ENCODE data around the gene TCF12.
"Not testable (repeated sequence)": the region's sequence is repeated elsewhere in the genome, so short reads cannot be mapped to it uniquely, and the experiment has no call there.

The TCF12 gene

DNA sequence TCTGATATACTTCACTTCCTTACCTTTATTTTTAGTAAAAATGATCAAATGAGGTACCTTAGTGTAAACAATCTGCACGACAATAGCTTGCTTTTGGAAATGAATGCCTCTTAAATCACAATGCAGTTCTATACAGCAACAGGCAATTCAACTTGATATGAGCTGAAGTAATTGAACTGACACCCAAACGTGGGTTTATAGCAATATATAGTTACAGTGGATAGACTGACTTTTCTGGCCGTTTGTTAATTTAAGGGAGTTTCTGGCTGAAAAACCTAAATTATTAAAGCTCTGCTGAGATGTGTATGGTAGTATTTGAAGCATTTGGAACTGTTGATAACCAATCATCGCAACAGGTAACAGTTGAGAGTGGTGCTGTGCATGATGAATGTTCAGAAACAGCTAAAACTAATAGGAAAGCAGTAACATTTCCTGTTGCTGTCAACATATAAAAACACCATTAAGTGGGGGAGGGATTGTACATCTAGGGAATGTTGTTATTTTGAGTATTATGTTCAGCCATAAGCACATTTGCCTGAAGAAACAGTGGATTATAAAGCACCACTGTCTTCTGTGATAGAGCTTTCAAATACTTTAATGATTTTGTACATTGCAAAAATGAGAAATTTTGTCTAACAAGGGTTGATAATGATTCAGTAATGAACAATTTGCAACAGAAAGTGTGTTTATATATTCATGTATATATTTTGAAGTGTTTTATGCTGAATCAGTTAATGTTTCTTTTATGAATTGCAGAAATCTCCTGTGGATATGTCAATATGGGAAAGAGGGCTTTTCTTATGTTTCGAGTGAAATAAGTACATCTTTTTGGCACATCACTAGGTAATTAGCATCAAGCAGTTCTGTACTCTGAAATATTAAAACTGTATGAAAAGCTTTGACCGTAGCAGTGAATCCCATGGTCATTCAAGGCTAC is 176.1 kb downstream of the TCF12 start:
- no peak for DNase-seq (ENCODE audit: low read depth)
- TF ChIP-seq, protein P1, sequence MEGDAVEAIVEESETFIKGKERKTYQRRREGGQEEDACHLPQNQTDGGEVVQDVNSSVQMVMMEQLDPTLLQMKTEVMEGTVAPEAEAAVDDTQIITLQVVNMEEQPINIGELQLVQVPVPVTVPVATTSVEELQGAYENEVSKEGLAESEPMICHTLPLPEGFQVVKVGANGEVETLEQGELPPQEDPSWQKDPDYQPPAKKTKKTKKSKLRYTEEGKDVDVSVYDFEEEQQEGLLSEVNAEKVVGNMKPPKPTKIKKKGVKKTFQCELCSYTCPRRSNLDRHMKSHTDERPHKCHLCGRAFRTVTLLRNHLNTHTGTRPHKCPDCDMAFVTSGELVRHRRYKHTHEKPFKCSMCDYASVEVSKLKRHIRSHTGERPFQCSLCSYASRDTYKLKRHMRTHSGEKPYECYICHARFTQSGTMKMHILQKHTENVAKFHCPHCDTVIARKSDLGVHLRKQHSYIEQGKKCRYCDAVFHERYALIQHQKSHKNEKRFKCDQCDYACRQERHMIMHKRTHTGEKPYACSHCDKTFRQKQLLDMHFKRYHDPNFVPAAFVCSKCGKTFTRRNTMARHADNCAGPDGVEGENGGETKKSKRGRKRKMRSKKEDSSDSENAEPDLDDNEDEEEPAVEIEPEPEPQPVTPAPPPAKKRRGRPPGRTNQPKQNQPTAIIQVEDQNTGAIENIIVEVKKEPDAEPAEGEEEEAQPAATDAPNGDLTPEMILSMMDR (IDR thresholded peaks at IDR 0.05; ENCODE audit: low read length, missing control alignments), result no peak
- H3K4me3 ChIP-seq (replicated peaks; ENCODE audit: low read depth, low read length), result no peak overlapping the region

DNA sequence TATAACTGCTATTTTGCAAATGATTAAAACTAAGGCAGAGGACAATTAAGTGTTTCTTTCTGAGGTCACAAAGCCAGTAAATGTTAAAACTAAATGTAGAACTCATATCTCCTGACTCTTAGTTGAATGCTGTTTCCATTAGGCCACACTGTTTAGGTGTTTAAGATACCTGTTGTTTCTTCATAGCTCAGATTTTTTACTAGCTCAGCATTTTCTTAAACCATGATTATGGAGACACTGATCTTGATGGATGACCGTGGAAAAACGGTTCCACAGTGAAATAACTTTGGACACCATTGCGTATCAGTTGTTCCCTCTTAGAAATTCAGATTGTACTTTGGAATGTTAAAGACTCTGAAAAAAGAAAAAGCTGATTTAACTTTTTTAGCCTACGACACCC is 177.5 kb downstream of the TCF12 start:
- TF ChIP-seq, protein P1 (IDR thresholded peaks at IDR 0.05; ENCODE audit: low read length, missing control alignments), result no peak
- no peak overlapping the region for H3K4me3 ChIP-seq (replicated peaks; ENCODE audit: low read depth, low read length)
- no peak for DNase-seq (ENCODE audit: low read depth)

DNA sequence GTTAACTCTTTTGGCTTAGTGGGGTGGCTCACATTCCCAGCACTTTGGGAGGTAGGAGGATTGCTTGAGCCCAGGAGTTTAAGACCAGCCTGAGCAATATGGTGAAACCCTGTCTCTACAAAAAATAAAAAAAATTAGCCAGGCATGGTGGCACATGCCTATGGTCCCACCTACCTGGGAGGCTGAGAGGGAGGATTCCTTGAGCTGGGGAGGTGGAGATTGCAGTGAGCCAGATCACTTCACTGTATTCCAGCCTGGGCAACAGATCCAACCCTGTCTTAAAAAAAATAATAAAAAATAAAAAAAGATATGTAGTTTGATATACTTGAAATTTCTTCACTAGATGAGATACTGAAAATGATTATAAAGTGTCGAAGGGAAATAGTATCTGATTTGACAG is 178.8 kb downstream of the TCF12 start:
- TF ChIP-seq, protein P1 (IDR thresholded peaks at IDR 0.05; ENCODE audit: low read length, missing control alignments), result no peak
- DNase-seq (ENCODE audit: low read depth), result no peak
- no peak overlapping the region for H3K4me3 ChIP-seq (replicated peaks; ENCODE audit: low read depth, low read length)

DNA sequence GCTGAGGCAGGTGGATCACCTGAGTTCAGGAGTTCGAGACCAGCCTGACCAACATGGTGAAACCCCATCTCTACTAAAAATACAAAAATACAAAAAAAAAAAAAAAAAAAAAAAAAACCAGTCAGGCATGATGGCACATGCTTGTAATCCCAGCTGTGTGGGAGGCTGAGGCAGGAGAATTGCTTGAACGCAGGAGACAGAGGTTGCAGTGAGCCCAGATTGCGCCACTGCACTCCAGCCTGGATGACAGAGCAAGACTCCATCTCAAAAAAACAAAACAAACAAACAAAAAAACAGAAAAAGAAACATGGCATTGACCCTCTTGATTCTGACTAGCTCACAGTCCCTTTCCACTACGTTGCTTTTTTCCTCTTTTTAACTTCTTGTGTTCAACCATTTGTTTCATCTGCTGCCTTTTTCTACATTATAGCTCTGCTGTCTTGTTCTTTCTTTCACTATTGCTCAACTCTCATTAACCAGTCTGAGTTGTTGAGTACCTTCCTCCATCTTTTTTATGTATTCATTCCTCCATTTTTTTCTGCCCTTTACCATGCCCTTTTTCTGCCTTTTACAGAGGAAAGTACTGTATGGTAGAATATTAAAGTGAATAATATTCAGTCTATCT is 179.6 kb downstream of the TCF12 start:
- DNase-seq (ENCODE audit: low read depth), result peak; percentile 43
- H3K4me3 ChIP-seq (replicated peaks; ENCODE audit: low read depth, low read length), result not testable (repeated sequence)

DNA sequence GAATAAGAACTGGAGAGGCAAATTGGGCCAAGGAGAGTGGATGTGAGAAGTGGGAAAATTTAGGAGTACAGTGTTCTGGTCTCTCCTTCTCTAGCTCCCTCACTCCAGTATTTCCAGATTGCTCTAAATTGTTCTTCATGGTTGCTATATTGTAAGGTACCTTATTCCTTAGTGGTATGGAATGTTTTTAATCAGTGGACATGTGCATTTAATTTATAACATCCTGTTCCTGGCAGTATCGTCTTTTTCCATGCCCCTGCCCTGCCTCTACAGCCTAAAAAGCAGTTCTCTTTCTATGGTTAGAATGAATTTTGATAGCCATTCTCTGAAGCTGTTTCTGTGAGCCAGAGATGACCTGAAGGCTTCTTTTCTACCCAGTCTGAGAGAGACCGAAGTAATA is 180.5 kb downstream of the TCF12 start:
- no peak overlapping the region for H3K4me3 ChIP-seq (replicated peaks; ENCODE audit: low read depth, low read length)
- TF ChIP-seq, protein P1 (IDR thresholded peaks at IDR 0.05; ENCODE audit: low read length, missing control alignments), result no peak
- no peak for DNase-seq (ENCODE audit: low read depth)

DNA sequence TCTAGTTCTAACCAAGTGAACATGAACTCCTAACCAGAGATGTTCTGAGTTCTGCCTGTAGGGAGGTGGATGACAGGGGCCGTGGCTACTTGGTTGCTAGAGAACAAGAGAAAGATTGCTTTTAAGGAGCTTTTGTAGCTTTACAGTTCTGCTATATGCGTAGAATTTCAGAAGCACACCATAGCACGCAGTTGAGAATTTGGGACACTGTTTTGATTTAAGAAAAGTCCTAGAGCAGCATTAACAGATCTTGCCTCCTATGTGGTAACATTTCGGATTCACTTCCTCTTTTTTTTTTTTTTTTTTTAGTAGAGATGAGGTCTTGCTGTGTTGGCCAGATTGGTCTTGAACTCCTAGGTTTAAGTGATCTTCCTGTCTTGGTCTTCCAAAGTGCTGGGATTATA is 181.7 kb downstream of the TCF12 start:
- no peak for DNase-seq (ENCODE audit: low read depth)
- TF ChIP-seq, protein P1 (IDR thresholded peaks at IDR 0.05; ENCODE audit: low read length, missing control alignments), result no peak
- H3K4me3 ChIP-seq (replicated peaks; ENCODE audit: low read depth, low read length), result no peak overlapping the region

DNA sequence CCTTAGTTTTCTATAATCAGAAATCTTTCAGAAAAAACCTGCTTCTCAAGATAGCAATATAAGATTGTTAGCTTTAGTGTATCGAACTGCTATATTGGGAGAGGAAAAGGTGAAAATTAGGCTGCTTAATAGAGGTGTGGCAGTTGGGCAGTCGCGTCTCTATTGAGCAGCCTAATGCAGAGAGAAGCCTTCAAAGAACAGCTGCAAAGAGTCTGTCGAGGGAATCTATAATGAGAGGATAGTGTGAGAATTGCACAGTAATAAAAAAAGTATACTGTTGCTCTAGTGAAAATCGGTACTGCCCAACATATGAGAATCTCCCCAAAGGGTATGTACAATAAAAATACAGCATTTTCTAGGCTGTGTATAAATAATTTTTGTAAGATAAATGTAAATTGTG is 184.4 kb downstream of the TCF12 start:
- no peak for DNase-seq (ENCODE audit: low read depth)
- TF ChIP-seq, protein P1 (IDR thresholded peaks at IDR 0.05; ENCODE audit: low read length, missing control alignments), result no peak
- H3K4me3 ChIP-seq (replicated peaks; ENCODE audit: low read depth, low read length), result no peak overlapping the region
